HS-27A (cell line): ENCODE measurements around the gene ATP6V0A4.
"Not testable (repeated sequence)": the region's sequence is repeated elsewhere in the genome, so short reads cannot be mapped to it uniquely, and the experiment has no call there.

ENCODE experiments used
- DNase-seq: peaks from one replicate; pipeline ENCODE4 v3.0.0-alpha.2; 2012; ENCODE audit warnings: low read depth, missing footprints

ATP6V0A4 gene

DNA sequence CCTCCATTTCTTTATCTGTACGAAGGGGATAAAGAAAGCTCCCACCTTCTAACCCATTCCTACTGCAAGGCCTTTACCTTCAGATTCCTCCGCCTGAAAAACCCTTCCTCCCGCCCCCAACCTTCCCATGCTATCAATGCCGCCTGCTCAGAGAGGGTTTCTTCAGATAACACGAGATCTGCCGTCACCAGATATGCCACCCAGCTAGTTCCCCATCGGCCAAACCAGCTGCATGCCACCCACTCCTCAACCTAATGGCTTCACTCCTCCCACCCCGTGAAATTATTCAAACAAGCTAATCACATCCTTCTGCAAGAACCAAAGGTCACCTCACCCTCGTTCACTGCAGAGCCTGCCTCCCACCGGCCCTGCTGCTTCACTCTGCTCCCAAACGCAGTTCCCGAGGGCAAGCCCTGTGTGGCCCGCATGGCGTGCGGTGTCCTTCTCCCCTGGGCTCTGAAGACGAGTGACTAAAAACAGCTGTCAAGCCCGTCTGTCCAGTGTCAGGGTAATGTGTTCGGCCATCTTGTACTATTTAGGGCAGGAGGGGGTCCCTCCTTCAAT lies 47.0 kb downstream of the ATP6V0A4 start:
- no peak for DNase-seq

DNA sequence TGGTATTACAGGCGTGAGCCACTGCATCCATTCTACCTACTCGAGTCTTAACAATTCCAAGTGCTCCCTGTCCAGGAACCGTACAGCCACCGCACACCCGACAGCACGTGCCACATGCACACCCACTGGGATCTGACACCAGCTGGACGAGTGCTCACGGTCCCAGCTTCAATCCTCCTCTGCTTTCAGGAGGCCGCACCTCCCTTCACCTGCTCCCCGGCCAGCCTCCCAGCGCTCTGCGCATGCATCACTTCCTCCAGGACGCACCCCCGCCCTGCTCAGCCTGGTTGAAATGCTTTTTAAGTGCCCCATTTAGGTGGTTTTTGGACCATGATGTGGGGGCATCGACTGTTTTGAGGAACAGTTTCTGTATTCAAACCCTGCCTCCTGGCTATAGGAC lies 47.5 kb downstream of the ATP6V0A4 start:
- no peak for DNase-seq

GRCh38 chr7:138749960-138750359 lies 48.0 kb downstream of the ATP6V0A4 start:
- no peak for DNase-seq

DNA sequence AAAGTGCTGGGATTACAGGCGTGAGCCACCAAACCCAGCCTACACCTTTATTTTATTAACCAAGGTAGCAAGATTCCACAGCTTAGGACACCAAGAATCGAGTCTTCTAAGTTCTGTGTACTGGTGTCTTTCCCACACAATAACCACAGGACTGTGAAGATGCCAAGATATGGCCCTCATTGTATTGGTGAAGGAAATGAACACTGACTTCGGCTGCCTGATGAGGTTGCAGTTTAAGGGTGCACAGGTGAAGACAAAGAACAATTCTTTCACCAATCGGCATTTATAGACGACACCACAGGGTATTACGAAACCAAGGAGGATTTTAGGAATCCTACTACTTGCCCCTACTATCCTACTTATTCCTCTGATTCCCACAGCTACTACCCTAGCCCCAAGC lies 49.3 kb downstream of the ATP6V0A4 start:
- DNase-seq: no peak

GRCh38 chr7:138746073-138746472 lies 51.9 kb downstream of the ATP6V0A4 start:
- DNase-seq: no peak

DNA sequence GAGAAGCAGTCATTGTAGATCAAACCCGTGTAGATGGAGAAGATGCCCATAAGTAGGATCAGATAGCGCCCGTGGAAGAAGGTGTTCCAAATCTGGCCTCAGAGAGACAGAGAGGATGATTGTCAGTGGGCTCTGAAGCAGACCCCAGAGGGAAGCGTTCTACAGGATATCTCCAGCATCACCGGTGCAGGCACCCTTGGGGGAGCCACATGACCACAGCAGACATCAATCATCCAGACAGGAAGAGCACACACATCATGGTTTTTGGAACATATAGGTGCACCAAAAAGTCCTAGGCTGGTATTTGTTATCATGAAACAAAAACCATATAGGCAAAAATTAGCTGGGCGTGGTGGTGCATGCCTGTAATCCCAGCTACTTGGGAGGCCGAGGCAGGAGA lies 52.8 kb downstream of the ATP6V0A4 start:
- no peak for DNase-seq

DNA sequence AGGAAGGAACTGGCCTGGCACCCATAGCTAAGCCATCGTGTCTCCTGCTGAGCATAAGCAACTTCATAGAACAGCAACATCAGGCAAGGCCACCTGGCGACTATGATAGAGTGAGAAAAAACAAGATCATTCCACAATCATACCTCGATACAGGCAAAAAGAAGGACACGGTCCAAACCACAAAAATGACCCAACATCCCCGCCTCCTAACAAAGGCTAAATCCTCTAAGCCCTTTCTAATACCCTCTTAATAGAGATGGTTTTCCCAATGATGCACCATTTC lies 56.6 kb downstream of the ATP6V0A4 start:
- no peak for DNase-seq

GRCh38 chr7:138739859-138740258 lies 58.1 kb downstream of the ATP6V0A4 start:
- DNase-seq: no peak

- DNase-seq: no peak
Measured at GRCh38 chr7:138738551-138739335, 59.3 kb downstream of the ATP6V0A4 start.

- DNase-seq: no peak
Measured at GRCh38 chr7:138738114-138738513, 59.9 kb downstream of the ATP6V0A4 start.

DNA sequence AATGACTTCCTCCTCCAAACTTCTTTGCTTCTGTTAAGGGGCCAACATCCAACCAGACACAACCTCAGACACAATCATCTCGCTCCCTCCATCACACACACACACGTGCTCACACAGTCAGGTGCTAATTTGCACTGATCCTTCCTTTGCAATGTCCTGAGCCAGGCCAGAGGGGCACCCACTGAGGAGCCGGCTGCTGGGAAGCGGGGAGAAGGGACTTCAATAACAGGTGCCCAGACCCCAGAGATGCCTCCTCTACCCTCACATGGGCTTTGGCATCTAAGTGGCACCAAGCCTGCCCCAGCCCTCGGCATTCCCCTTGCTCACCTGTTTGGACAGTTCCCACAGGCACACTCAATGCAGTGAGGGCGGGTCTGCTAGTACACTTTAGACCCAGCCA lies 62.6 kb downstream of the ATP6V0A4 start:
- DNase-seq: no peak

DNA sequence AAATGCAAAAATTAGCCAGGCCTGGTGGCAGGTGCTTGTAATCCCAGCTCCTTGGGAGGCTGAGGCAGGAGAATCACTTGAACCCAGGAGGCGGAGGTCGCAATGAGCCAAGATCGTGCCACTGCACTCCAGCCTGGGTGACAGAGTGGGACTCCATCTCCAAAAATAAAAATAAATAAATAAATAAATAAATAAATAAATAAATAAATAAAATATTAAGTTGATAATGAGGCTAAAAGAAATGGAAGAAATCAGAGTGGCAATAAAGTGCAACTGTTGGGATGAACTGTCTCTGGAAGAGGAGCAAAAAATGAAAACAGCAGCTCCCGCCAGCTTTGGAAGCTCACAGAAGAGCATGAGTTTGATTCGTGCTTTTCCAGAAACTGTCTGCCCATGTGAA lies 66.3 kb downstream of the ATP6V0A4 start:
- not testable (repeated sequence) for DNase-seq

GRCh38 chr7:138729444-138729843 lies 68.6 kb downstream of the ATP6V0A4 start:
- DNase-seq: no peak

GRCh38 chr7:138727336-138728099 lies 70.5 kb downstream of the ATP6V0A4 start:
- DNase-seq: no peak

DNA sequence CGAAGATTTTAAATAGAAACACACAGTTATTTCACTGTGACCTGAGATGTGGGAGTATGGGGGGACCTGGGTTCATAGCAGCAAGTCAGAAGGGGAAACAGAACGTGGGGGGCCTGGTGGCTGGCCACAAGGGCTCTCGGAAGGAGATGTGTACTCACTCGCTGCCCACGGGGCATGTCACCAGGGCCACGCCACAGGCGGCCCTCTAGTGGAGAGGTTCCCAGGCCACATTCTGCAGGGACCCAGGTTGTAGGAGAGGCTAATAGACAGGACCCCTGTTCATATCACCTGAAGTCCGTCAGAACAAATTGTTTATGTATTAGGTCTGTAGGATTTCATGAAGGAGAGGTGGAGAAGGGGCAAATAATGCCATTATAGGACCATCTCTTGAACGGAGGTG lies 71.7 kb downstream of the ATP6V0A4 start:
- DNase-seq: no peak

GRCh38 chr7:138720286-138720685 lies 77.7 kb downstream of the ATP6V0A4 start:
- no peak for DNase-seq

GRCh38 chr7:138716889-138717288 lies 81.1 kb downstream of the ATP6V0A4 start:
- DNase-seq: no peak

GRCh38 chr7:138713191-138713590 lies 84.8 kb downstream of the ATP6V0A4 start:
- no peak for DNase-seq

- DNase-seq: no peak
Measured at GRCh38 chr7:138712652-138713051, 85.3 kb downstream of the ATP6V0A4 start.

- DNase-seq: no peak
Measured at GRCh38 chr7:138710536-138711385, 87.2 kb downstream of the ATP6V0A4 start.

DNA sequence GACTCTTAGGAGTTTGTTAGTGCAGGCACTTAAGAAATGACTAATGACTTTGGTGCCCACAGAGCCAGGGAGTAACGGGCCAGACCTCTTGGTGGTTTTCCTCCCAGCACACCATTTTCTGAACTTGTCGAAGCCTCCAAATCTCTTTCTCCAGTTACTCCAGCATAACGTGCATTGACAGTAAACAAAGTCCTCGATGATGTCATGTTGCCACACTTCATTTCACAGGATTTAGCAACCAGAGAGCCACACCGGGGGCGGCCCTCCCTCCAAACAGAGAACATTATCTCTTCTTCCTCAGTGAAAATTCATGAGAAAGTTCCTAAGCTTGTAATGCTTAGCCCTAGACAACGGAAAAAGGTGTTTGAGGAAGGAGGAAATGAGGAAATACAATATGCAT lies 92.8 kb downstream of the ATP6V0A4 start:
- DNase-seq: no peak

GRCh38 chr7:138701537-138701923 lies 96.5 kb downstream of the ATP6V0A4 start:
- no peak for DNase-seq
